H9 (cell line): ENCODE results near the gene ANKRD11. TPM values are rescaled to one million over a fixed set of nuclear protein-coding genes. Genes with fewer than 3 reads are reported as not detected.

Experiments
- DNase-seq: peaks from one replicate; pipeline ENCODE4 v3.0.0-alpha.2; 2017
- H2AFZ ChIP-seq: one replicate; pipeline ENCODE4 v1.6.1; 2013; ENCODE audit warnings: mild to moderate bottlenecking, low read length, control low read depth, moderate library complexity
- H2AK5ac ChIP-seq: 2 replicates; pipeline ENCODE4 v1.6.1; 2013; ENCODE audit warnings: low read length, control low read depth, mixed read lengths; ENCODE audit not compliant: insufficient read length
- H2BK120ac ChIP-seq: one replicate; pipeline ENCODE4 v1.6.1; 2013; ENCODE audit warnings: low read depth, mild to moderate bottlenecking, low read length, control low read depth, inconsistent platforms; ENCODE audit not compliant: poor library complexity, severe bottlenecking
- H2BK12ac ChIP-seq: 2 replicates; pipeline ENCODE4 v1.6.1; 2013; ENCODE audit warnings: low read length, control low read depth, mixed read lengths, low read depth; ENCODE audit not compliant: insufficient read length
- H2BK15ac ChIP-seq: 2 replicates; pipeline ENCODE4 v1.6.1; 2013; ENCODE audit warnings: low read depth, low read length, control low read depth
- H2BK20ac ChIP-seq: one replicate; pipeline ENCODE4 v1.6.1; 2013; ENCODE audit warnings: low read depth, mild to moderate bottlenecking, low read length, control low read depth, inconsistent platforms; ENCODE audit not compliant: poor library complexity, severe bottlenecking
- H2BK5ac ChIP-seq: 2 replicates; pipeline ENCODE4 v1.6.1; 2013; ENCODE audit warnings: low read length, control low read depth, mixed read lengths; ENCODE audit not compliant: insufficient read length
- H3K14ac ChIP-seq: 2 replicates; pipeline ENCODE4 v1.6.1; 2013; ENCODE audit warnings: low read length, control low read depth; ENCODE audit not compliant: insufficient read depth
- H3K18ac ChIP-seq: 2 replicates; pipeline ENCODE4 v1.6.1; 2013; ENCODE audit warnings: low read depth, mild to moderate bottlenecking, mixed read lengths, low read length, control low read depth; ENCODE audit not compliant: insufficient read length
- H3K23ac ChIP-seq: 2 replicates; pipeline ENCODE4 v1.6.1; 2013; ENCODE audit warnings: low read length, control low read depth, mixed read lengths, low read depth; ENCODE audit not compliant: insufficient read length
- H3K23me2 ChIP-seq: 2 replicates; pipeline ENCODE4 v1.6.1; 2013; ENCODE audit warnings: low read depth, mild to moderate bottlenecking, mixed read lengths, low read length, control low read depth; ENCODE audit not compliant: insufficient read length, poor library complexity, severe bottlenecking
- H3K27ac ChIP-seq: 2 replicates; pipeline ENCODE4 v1.5.1; 2013; ENCODE audit warnings: low read length, control low read depth, mixed read lengths, low read depth; ENCODE audit not compliant: insufficient read length
- H3K27me3 ChIP-seq: 2 replicates; pipeline ENCODE4 v1.6.1; 2013; ENCODE audit warnings: low read length, control low read depth, inconsistent platforms; ENCODE audit not compliant: insufficient read depth
- H3K4ac ChIP-seq: 2 replicates; pipeline ENCODE4 v1.6.1; 2013; ENCODE audit warnings: low read depth, mild to moderate bottlenecking, control low read depth, inconsistent platforms, low read length, moderate library complexity
- H3K4me1 ChIP-seq: 2 replicates; pipeline ENCODE4 v1.6.1; 2013; ENCODE audit warnings: low read length, control low read depth, inconsistent platforms; ENCODE audit not compliant: insufficient read depth
- H3K4me2 ChIP-seq: 2 replicates; pipeline ENCODE4 v1.6.1; 2013; ENCODE audit warnings: low read length, control low read depth, mixed read lengths; ENCODE audit not compliant: insufficient read length, insufficient read depth
- H3K56ac ChIP-seq: 2 replicates; pipeline ENCODE4 v1.6.1; 2013; ENCODE audit warnings: low read depth, mild to moderate bottlenecking, mixed read lengths, low read length, control low read depth; ENCODE audit not compliant: insufficient read length
- H3K79me1 ChIP-seq: 2 replicates; pipeline ENCODE4 v1.6.1; 2013; ENCODE audit warnings: low read depth, mild to moderate bottlenecking, moderate library complexity, low read length, control low read depth, inconsistent platforms; ENCODE audit not compliant: insufficient read depth, poor library complexity, severe bottlenecking
- H3K79me2 ChIP-seq: 2 replicates; pipeline ENCODE4 v1.6.1; 2013; ENCODE audit warnings: low read length, control low read depth, inconsistent platforms; ENCODE audit not compliant: insufficient read depth
- H3K9ac ChIP-seq: 2 replicates; pipeline ENCODE4 v1.6.1; 2013; ENCODE audit warnings: low read length, control low read depth, mixed read lengths; ENCODE audit not compliant: insufficient read length; ENCODE audit errors: extremely low read depth
- H3K9me3 ChIP-seq: one replicate; pipeline ENCODE4 v1.6.1; 2013; ENCODE audit warnings: low read depth, low read length, inconsistent platforms; ENCODE audit not compliant: control insufficient read depth
- H3T11ph ChIP-seq: one replicate; pipeline ENCODE4 v1.6.1; 2013; ENCODE audit warnings: mild to moderate bottlenecking, low read length, control low read depth, inconsistent platforms
- H4K20me1 ChIP-seq: one replicate; pipeline ENCODE4 v1.6.1; 2013; ENCODE audit not compliant: control insufficient read depth, insufficient read length, insufficient read depth
- H4K5ac ChIP-seq: 2 replicates; pipeline ENCODE4 v1.6.1; 2013; ENCODE audit warnings: low read depth, mild to moderate bottlenecking, mixed read lengths, low read length, control low read depth; ENCODE audit not compliant: insufficient read length
- H4K8ac ChIP-seq: replicated peaks from 2 replicates; pipeline ENCODE4 v1.6.1; 2013; ENCODE audit warnings: low read length, control low read depth, mixed read lengths, low read depth; ENCODE audit not compliant: insufficient read length
- H4K91ac ChIP-seq: 2 replicates; pipeline ENCODE4 v1.6.1; 2013; ENCODE audit warnings: low read depth, mild to moderate bottlenecking, moderate library complexity, mixed read lengths, low read length, control low read depth; ENCODE audit not compliant: insufficient read length
- H3K27ac Mint-ChIP-seq, 3 experiments: 2 replicates in 2 of 3; 3 replicates in 1 of 3; pipeline ENCODE4 v1.8.0; 2020 to 2021; ENCODE audit warnings: mixed read lengths in 3 of 3, mild to moderate bottlenecking in 1 of 3, moderate library complexity in 1 of 3
- H3K27me3 Mint-ChIP-seq: 2 replicates; pipeline ENCODE4 v1.8.0; 2021; ENCODE audit warnings: low read depth, mild to moderate bottlenecking, moderate library complexity, mixed read lengths
- H3K36me3 Mint-ChIP-seq, 3 experiments: 2 replicates in 2 of 3; 3 replicates in 1 of 3; pipeline ENCODE4 v1.8.0; 2020 to 2021; ENCODE audit warnings: low read depth in 3 of 3, mixed read lengths in 3 of 3; ENCODE audit not compliant: insufficient read depth in 1 of 3
- H3K4me1 Mint-ChIP-seq, 2 experiments: 2 replicates each; pipeline ENCODE4 v1.8.0; 2020; ENCODE audit warnings: mixed read lengths in 2 of 2
- H3K4me3 Mint-ChIP-seq, 2 experiments: 2 replicates in 1 of 2; 3 replicates in 1 of 2; pipeline ENCODE4 v1.8.0; 2020 to 2021; ENCODE audit warnings: mild to moderate bottlenecking in 2 of 2, mixed read lengths in 2 of 2, moderate library complexity in 1 of 2
- H3K9me3 Mint-ChIP-seq, 2 experiments: 2 replicates in 1 of 2; 3 replicates in 1 of 2; pipeline ENCODE4 v1.8.0; 2020; ENCODE audit warnings: mild to moderate bottlenecking in 2 of 2, mixed read lengths in 2 of 2, moderate library complexity in 1 of 2
- WGBS: extraction: QIAGEN DNeasy Blood & Tissue Kit; methylation state at CpG from one replicate; pipeline ENCODE4 v1.1.7; 2013; ENCODE audit warnings: missing lambda C conversion rate, low lambda C conversion rate, mixed read lengths; ENCODE audit not compliant: insufficient read length; ENCODE audit errors: extremely low coverage; 5-methylcytosine and 5-hydroxymethylcytosine counted together
- total RNA-seq: library from RNA; stranded (reverse); gene quantifications from 2 replicates; pipeline ENCODE4 v1.2.1, GENCODE V29; 2021
- TF ChIP-seq, protein P1 (sequence below): fragments of 200-600 bp; sonication (generic); conservative IDR thresholded peaks from 3 replicates; pipeline ENCODE4 v1.8.0; 2021; ENCODE audit warnings: antibody characterized with exemption, mild to moderate bottlenecking

The ANKRD11 gene
- total RNA-seq, 1 experiment from 2014 or later: 181 TPM

- H3K23me2 ChIP-seq: no peaks in the 10 kb centered on the region
- Mint-ChIP-seq H3K4me1 (peaks cover 50 to 51% of the 10 kb centered on the region in 2 experiments), H3K27me3 (no peaks in the 10 kb centered on the region), H3K4me3 (no peak overlapping the region), H3K36me3 (peaks cover 2 to 18% (median 18%) of the 10 kb centered on the region in 3 experiments; a peak in 5 of 7 replicates), H3K9me3 (no peaks in the 10 kb centered on the region), H3K27ac (peak overlapping the region in 1 of 3 experiments; percentile 83; a peak in 2 of 7 replicates)
- no peaks in the 10 kb centered on the region for H3K9me3 ChIP-seq
- no peaks in the 10 kb centered on the region for H4K20me1 ChIP-seq
- H2AFZ ChIP-seq: no peak overlapping the region
- TF ChIP-seq, protein P1, sequence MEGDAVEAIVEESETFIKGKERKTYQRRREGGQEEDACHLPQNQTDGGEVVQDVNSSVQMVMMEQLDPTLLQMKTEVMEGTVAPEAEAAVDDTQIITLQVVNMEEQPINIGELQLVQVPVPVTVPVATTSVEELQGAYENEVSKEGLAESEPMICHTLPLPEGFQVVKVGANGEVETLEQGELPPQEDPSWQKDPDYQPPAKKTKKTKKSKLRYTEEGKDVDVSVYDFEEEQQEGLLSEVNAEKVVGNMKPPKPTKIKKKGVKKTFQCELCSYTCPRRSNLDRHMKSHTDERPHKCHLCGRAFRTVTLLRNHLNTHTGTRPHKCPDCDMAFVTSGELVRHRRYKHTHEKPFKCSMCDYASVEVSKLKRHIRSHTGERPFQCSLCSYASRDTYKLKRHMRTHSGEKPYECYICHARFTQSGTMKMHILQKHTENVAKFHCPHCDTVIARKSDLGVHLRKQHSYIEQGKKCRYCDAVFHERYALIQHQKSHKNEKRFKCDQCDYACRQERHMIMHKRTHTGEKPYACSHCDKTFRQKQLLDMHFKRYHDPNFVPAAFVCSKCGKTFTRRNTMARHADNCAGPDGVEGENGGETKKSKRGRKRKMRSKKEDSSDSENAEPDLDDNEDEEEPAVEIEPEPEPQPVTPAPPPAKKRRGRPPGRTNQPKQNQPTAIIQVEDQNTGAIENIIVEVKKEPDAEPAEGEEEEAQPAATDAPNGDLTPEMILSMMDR: no peak
- no peak overlapping the region for H3K4ac ChIP-seq
- H2BK15ac ChIP-seq: no peak overlapping the region
- no peak overlapping the region for H3K9ac ChIP-seq
- peaks cover 48% of the 10 kb centered on the region for H3K79me2 ChIP-seq
- no peak overlapping the region for H2BK5ac ChIP-seq
- H3K4me1 ChIP-seq: peaks cover 10% of the 10 kb centered on the region; the same call in 1 of the 2 replicates
- no CpG with 5 or more reads among the region's 13 CpGs for WGBS
- no peak overlapping the region for H3K56ac ChIP-seq
- no peak for DNase-seq
- no peak overlapping the region for H3K18ac ChIP-seq
- H4K91ac ChIP-seq: no peak overlapping the region
- H3T11ph ChIP-seq: no peak overlapping the region
- no peak overlapping the region for H4K8ac ChIP-seq
- H3K4me2 ChIP-seq: no peak overlapping the region
- H3K27ac ChIP-seq: no peak overlapping the region
- H3K23ac ChIP-seq: no peak overlapping the region
- no peak overlapping the region for H2BK20ac ChIP-seq
- no peak overlapping the region for H2BK120ac ChIP-seq
- no peak overlapping the region for H3K14ac ChIP-seq
- peaks cover 8% of the 10 kb centered on the region for H3K79me1 ChIP-seq
- H3K27me3 ChIP-seq: no peaks in the 10 kb centered on the region
- no peak overlapping the region for H2AK5ac ChIP-seq
- H4K5ac ChIP-seq: no peak overlapping the region
- no peak overlapping the region for H2BK12ac ChIP-seq
These were observed 94.2 kb downstream of the ANKRD11 start for GRCh38 chr16:89396156-89396555.
